Activated CD8-positive, alpha-beta memory T cell treated with anti-CD3 and anti-CD28 coated beads for 4 hours (primary cell): Measurements from ENCODE around the gene KYAT1.

Experiments used
- DNase-seq, 2 donors: peaks; one replicate each; pipeline ENCODE4 v3.0.0-alpha.2; 2020; ENCODE audit warnings: low read depth in 2 of 2

Gene KYAT1

GRCh38 chr9:128840524-128840923 is 41.2 kb downstream of the KYAT1 start:
- DNase-seq: no peak

GRCh38 chr9:128838338-128838737 is 43.4 kb downstream of the KYAT1 start:
- DNase-seq: no peak

- no peak for DNase-seq
Measured at GRCh38 chr9:128836509-128837145, 45.1 kb downstream of the KYAT1 start.

GRCh38 chr9:128835246-128836210 is 46.2 kb downstream of the KYAT1 start:
- no peak for DNase-seq

GRCh38 chr9:128833696-128834095 is 48.1 kb downstream of the KYAT1 start:
- no peak for DNase-seq

- DNase-seq: peak; percentile 82
Measured at GRCh38 chr9:128829477-128830251, 52.1 kb downstream of the KYAT1 start, which contains the start of gene SPOUT1. TSS of gene SPOUT1 (minus strand) at chr9:128829794. CDS start at chr9:128829780, 14 bp downstream.

GRCh38 chr9:128828719-128829452 is 52.9 kb downstream of the KYAT1 start:
- DNase-seq: no peak

GRCh38 chr9:128828267-128828666 is 53.5 kb downstream of the KYAT1 start:
- DNase-seq: no peak

- DNase-seq: no peak
Measured at GRCh38 chr9:128825923-128826700, 55.6 kb downstream of the KYAT1 start.

GRCh38 chr9:128824911-128825310 is 56.8 kb downstream of the KYAT1 start:
- no peak for DNase-seq

GRCh38 chr9:128823903-128824406 is 57.8 kb downstream of the KYAT1 start:
- DNase-seq: no peak

- no peak for DNase-seq
Measured at GRCh38 chr9:128823362-128823902, 58.3 kb downstream of the KYAT1 start.

- no peak for DNase-seq
Measured at GRCh38 chr9:128822407-128823042, 59.2 kb downstream of the KYAT1 start.

- no peak for DNase-seq
Measured at GRCh38 chr9:128821584-128822406, 60.0 kb downstream of the KYAT1 start.

- no peak for DNase-seq
Measured at GRCh38 chr9:128820665-128821583, 60.8 kb downstream of the KYAT1 start.

- DNase-seq: no peak
Measured at GRCh38 chr9:128819716-128820664, 61.8 kb downstream of the KYAT1 start.
